ACHN (cell line): ENCODE results near the gene GASK1A.
"Not testable (repeated sequence)": the region's sequence is repeated elsewhere in the genome, so short reads cannot be mapped to it uniquely, and the experiment has no call there.

Experiments used
- DNase-seq: peaks from one replicate; pipeline ENCODE4 v3.0.0-alpha.2; 2015
- in situ Hi-C: cut with HindIII; loops from 2 replicates; pipeline ENCODE4 v1.10.0; 2017; ENCODE audit warnings: low sequenced_read_pairs, low pct_ligation_motif_present, low pct_unique_long_range_greater_than_20kb

The GASK1A gene

DNA sequence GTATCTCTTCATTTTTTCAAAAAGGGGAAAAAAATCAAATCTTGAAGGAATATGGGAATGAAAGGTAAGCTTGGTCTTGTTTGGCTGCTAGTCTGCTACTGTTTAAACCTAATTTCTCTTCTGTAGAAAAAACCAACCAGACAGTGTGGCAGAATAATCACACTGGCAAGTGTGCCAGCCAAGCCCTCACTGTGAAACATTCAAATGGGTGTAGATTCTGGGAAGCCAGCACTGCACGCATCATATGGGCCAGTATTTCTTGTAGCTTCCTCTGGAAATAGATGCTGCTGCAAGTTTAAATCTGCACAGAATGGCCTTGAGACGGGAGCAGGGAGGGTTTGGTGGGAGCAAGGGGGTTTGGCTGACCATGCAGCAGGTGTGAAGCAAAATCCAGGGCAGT lies 64.7 kb downstream of the GASK1A start:
- in situ Hi-C loops, result no loop called here

DNA sequence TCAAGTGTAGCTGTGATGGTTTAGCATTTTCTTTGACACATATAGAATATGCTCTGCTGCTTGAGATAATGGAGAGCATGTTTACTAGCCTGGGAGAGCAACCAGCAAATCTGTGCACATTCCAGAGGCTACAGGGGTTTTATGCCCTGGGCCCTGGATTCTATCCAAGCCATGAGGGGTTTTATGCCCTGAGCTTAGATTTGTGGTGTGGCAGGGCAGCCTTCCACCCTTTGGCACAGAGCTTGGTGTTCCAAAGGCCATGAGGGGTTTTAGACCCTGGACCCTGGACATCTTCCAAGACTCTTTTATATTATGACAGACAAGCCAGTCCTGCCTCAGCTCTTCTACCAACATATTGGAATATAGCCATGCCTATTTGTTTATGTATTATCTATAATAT lies 66.0 kb downstream of the GASK1A start:
- in situ Hi-C loops, DNase-seq: not testable (repeated sequence)

More for the DNA sequence above, 64.7 kb downstream of the GASK1A start:
- no peak for DNase-seq

DNA sequence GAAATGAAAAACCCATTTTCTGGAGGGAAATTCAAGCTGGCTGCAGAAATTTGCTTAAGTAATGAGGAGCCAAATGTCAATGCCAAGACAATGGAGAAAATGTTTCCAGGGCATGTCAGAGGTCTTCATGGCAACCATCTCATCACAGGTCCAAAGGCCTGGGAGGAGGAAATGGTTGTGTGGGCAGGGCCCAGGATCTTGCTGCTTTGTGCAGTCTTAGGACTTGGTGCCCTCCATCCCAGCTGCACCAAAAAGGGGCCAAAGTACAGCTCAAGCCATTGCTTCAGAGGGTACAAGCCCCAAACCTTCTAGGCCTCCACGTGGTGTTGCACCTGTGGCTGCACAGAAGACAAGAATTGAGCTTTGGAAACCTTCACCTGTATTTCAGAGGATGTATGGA lies 67.5 kb downstream of the GASK1A start:
- no peak for DNase-seq
- in situ Hi-C loops, result no loop called here

DNA sequence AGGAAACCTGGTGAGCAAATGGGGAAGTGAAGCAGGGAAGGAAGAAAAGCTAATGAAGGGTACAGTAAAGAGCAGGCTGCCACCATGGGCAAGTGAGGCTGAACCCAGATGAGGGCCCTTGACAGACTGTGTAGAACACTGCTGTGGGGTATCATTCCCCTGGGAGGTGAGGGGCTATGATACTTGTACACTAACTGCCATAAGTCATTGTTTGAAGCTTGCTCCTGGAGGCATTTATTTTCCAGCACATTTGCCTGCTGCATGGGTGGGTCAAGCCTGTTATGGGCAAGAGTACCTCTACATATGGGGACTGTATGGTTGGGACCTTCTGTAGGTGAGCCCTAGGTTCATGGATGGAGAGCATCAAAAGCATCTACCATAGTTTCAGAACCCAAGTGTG lies 69.4 kb downstream of the GASK1A start:
- DNase-seq, result no peak
- in situ Hi-C loops, result no loop called here

DNA sequence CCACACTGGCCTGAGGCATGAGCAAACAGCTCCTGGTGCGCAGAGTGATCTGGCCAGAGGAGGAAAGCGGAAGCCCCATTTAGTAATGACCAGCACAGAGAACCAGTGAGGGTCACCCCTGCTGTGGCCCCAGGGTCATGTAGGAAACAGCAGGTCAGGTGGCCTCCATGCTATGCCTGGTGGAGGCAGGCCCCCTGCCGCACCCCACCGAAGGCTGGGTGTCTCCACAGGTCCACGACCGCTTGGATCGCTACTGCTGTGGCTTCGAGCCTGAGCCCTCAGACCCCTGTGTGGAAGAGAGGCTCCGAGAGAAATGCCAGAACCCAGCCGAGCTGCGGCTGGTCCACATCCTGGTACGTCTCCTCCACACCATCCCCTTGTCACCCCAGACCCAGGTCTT lies 74.2 kb downstream of the GASK1A start:
- no peak for DNase-seq
- in situ Hi-C loops, result no loop called here

DNA sequence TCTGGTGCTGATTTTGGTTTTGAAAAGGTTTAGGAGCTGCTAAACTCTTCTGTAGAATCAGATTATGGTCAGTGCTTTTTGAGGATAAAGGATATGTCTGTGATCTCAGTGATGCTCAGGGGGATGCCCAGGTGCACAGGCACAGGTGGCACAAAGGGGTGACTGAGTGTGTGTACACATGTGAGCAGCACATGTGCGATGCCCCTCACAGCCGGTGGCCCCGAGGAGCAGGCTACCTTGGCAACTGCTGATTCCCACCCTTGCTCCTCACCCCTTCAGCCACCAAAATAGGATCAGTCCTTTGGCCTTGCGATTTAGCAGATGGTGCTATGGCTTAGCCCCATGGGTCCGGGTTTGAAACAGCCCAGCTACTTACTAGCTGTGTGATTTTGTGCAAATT lies 75.6 kb downstream of the GASK1A start:
- in situ Hi-C loops, result no loop called here

DNA sequence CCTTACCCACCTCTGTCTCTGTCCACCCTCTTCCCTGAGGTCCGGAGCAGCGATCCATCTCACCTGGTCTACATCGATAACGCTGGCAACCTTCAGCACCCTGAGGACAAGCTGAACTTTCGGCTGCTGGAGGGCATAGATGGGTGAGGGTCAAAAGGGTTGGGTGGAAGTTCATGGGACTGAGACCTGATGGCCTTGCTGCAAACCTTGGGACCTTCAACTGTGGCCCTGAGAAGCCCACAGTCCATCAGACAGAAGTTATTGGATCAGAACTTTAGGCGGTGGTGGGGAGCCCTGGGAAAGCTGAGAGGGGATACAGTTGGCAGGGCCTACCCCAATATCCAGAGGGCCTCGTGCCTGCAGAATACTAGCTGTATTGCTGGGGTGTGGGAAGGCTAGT lies 76.3 kb downstream of the GASK1A start:
- in situ Hi-C loops, result no loop called here

More for the DNA sequence above, 75.6 kb downstream of the GASK1A start:
- no peak for DNase-seq

DNA sequence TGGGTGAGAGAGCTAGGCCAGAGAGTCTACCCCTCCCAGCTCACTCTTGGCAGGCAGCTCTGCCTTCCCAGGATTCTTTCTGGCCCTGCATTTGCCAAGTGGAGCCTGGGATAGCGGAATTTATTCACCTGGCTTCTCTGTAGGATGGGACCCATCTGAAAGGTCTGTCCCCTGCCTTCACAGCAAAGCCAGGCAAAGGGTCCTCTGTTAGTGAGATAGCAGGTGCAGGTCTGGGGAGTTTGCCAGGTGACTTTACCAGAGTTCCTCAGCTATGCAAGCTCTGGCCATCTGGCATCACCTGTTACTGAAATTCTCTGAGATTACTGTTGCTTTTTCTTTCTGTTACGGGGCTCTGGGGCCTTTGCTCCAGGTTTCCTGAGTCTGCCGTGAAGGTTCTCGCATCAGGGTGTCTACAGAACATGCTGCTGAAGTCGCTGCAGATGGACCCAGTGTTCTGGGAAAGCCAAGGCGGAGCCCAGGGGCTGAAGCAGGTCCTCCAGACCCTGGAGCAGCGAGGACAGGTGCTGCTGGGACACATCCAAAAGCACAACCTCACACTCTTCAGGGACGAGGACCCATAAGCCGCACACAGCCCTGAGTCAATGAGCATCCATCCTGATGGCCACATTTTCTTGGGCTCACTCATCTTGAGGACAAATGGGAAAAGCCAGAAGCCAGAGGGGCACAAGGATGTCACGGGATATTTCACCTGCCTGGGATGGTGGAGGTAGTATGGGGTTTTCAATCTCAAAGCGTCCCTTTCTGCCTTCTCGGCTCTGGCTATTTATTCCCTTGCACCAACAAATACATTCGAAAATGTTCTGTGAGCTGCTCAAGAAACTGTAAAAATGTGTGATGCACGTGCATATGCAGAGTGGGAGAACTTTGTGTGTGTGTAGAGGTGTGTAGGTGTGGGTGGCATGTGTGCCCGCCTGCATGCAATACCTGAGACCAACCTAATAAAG lies 77.0 kb downstream of the GASK1A start:
- in situ Hi-C loops, result no loop called here
- no peak for DNase-seq

More for the DNA sequence above, 76.3 kb downstream of the GASK1A start:
- DNase-seq, result no peak

DNA sequence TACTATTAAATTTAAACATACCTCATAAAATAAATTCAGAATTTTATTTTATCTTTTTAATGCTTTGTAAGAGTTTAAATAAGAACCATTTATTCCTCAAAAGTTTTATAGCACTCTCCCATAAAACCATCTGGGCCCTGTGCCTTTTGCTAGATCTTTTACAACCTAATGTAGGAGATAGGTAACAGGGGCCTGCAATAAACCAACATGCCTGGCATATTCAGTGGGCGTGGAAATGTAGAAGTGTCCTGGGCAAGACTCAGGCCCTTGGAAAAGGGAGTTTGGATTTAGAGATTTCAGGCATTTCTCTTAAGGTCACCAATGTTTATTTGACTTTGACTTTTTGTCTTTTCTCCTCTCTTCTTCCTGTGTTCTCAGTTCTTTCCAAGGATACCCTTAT lies 80.3 kb downstream of the GASK1A start:
- no peak for DNase-seq
- in situ Hi-C loops, result no loop called here

DNA sequence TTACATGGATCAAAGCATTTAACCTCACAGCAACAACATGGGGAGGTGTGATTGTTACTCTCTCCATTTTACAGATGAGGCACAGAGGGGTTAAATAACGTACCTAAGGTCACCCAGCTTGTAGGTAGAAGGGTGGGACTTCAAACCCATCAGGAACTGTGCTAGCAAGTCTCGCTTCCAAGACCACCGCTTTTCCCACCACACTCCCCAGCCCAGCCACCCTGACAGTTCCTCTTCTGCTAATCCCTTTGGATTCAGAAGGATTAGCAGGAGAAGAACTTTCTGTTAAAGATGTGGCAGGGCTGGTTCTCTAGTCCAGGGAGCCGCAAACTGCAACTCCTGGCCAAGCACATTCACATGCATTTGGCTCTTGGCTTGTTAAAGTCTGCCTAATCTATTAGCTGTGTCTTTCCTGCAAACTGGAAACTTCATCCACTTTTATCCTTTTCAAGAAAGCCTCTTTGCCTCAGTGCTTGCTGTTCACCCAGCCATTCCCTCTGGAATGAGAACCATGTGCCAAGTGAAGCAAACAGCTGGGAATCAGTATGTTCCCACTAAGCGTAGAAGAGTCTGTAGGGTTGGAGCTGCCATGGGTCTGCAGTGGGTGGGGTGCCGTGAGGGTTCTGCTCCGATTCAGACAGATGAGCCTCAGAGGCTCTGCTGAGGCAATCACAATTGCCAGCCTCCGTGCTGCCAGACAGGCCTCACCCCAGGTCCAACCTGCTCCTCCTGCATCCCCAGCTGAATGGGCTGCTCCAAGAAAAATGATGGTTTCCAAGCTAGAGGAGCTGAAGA lies 82.2 kb downstream of the GASK1A start:
- DNase-seq, result no peak
- in situ Hi-C loops, result no loop called here

DNA sequence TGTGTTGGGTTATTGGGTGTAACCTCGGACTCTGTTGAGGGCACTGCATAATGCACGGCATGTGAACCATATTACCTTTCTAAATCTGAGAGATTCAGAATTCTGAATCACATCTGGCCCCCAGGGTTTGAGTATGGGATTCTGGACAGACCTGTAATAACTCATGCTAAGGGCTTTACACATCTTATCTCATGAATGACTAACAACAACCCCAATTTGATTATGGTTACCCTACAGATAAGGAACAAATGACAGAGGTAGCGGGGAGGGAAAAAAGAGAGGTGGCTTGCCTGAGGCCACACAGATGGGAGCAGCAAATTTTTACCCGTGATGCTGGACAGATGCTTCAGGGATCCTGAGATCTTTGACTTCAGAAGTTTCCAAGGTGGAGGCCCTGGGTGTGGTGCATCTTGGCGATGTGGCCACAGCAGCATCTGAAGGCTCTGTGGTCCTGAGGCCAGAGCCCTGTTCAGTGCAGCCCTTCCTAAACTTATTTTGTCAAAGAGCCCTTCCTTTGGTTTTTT lies 83.0 kb downstream of the GASK1A start:
- in situ Hi-C loops, result no loop called here
- no peak for DNase-seq

DNA sequence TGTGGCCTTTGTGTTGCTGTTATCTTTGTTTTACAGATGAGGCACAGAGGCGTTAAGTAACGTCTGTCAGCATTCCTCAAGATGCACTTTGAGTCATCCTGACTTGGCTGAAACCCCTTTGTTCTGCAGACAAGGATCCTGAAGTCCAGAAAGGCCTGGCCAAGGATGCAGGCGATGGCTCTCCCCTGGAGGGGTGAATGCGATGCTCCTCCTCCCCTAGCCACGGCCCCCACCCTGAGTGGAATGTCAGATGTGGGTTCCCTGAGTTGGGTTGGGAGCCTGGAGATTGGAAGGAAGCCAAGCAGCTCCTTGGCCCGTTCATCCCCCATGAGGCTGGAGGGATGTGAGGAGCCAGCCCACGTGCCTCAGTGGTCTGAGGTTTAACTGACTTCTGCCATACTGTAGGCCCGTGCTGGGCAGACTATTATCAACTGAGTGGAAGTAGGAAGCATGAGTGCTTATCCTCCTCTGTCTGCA lies 83.5 kb downstream of the GASK1A start:
- DNase-seq, result no peak
- in situ Hi-C loops, result no loop called here

DNA sequence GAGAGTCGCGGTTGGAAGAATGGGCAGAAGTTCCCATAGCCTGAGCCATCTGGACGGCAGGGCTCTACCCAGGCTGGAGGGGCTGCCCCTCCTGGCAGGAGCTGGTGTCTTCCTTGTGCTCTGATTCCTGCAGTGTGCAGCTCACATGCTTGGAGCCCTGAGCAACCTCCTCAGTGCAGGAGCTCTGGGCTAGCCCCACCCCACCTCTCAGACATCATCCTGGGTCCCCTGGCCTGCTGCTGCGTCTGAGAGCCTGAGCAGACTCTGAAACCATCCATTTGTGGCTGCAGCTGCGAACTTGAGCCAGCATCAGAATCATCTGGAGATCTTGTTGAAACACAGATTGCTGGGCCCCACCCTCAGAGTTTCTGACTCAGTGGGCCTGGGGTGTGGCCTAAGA lies 84.0 kb downstream of the GASK1A start:
- DNase-seq, result no peak
- in situ Hi-C loops, result no loop called here

DNA sequence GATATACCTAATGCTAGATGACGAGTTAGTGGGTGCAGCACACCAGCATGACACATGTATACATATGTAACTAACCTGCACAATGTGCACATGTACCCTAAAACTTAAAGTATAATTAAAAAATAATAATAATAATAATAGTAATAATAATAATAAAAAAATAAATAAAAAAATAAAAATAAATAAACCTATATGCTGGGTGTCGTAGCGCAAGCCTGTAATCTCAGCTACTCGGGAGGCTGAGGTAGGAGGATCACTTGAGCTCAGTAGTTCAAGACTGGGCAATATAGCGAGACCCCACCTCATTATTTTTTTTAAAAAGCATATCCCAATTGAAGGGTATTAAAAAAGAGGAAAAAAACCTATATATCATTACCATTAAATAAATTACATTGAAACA lies 91.6 kb downstream of the GASK1A start:
- in situ Hi-C loops, DNase-seq: not testable (repeated sequence)

DNA sequence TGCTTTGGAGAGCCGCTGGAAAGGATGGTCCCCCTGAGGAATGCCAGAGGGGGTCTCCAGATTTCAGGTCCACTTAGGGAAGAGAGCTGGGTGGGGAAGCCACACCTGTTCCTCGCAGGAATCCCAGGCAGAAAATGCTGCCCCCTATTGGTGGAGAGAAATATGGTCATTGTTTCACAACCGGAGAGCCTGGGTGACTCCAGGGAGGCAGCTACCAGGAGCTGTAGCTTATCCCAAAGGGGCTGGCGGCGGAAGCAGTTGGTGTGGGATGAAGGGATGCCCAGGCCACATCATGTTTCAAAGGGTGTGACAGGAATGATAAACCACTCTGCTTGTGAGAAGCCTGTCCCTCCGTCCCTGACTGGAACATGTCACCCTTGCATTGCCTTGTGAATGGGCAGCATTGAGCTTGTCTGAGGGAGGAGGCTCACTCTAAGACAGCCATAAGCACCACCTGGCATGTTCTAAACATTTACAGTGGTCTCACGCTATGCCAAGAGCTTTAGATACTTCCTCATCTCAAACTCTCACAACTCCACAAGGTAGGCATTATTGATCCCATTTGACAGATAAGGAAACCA lies 92.3 kb downstream of the GASK1A start:
- no peak for DNase-seq
- in situ Hi-C loops, result no loop called here

DNA sequence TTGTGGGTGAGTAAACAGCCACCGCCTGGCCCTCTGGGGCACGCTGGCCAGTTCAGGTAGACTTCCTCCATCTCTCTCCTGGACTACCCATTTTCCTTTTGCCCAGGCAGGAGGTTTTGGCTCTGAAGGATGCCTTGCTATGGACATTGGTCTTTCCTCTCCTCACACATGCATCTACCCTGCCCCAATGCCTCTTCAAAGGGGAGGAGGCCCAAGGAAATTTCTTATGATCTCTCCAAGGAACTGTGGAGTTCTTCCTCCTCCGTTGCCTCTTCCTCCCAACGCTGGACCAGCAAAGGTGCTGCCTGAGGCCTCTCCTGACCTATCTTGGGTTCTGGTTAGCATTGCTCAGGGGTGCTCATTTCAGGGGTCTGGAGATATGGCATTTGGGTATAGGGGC lies 93.2 kb downstream of the GASK1A start:
- in situ Hi-C loops, result no loop called here
- no peak for DNase-seq

DNA sequence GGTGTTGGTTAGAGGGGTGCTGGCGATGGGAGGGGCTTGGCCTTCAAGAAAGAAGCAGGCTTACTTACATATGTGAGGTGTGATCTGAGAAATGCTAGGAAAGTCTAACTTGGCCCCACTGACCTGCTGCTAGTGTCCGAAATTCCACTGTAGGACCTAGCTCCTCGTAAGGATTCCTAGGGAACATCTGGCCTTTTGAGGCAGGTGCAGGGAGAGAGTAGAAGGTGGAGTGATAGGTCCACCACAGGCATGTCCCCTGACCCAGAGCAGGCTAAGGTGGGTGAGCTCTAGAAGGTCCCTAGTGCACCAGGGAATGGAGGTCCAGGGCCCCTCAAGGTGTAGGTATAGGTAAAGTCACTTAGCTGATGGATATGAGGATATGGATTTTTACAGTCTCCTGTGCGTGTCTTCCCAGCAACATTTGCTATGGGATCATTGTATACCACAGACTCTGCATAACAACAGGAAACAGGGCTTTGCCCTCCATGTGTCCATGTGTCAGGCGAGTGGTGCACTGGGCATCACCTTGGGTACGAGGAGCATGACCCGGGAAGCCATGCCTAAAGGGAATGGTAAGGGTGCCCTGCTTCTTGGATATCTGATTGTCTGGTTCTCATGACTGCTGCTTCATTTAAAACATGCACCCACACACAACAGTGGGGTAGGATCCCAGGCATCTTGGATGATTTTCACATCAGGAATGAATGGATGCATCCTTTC lies 94.2 kb downstream of the GASK1A start:
- in situ Hi-C loops, result no loop called here
- DNase-seq, result no peak

DNA sequence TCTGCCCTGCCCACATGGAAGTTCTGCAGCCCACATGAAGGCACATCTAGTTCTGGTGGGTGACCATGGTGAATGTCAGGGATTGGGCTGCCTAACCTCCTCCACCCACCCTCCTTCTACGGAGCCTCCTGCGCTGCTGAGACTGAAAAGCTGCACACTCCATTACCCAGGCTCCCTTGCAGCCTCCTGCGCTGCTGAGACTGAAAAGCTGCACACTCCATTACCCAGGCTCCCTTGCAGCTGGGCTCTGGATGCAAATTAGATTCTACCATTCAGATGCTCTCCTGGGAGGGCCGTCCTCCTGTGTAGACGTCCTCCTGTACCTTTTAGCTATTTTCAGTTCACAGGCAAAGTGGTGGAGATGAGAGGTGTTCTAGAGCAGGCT lies 94.7 kb downstream of the GASK1A start:
- in situ Hi-C loops, result no loop called here

More for the DNA sequence above, 94.7 kb downstream of the GASK1A start:
- no peak for DNase-seq
